CD4-positive, alpha-beta T cell treated with Interleukin-21 for 1 hour (primary cell): ENCODE measurements around the gene C1orf21.
A peak's percentile ranks its signal among the peaks of the same experiment; 100 is the strongest.

Source experiments
- DNase-seq: peaks from one replicate; pipeline ENCODE4 v3.0.0-alpha.2; 2020

Gene C1orf21

GRCh38 chr1:184635347-184635979 lies 248.6 kb downstream of the C1orf21 start:
- no peak for DNase-seq

GRCh38 chr1:184635980-184636431 lies 249.2 kb downstream of the C1orf21 start:
- DNase-seq: no peak

- DNase-seq: no peak
Measured at GRCh38 chr1:184637664-184638240, 250.9 kb downstream of the C1orf21 start.

DNA sequence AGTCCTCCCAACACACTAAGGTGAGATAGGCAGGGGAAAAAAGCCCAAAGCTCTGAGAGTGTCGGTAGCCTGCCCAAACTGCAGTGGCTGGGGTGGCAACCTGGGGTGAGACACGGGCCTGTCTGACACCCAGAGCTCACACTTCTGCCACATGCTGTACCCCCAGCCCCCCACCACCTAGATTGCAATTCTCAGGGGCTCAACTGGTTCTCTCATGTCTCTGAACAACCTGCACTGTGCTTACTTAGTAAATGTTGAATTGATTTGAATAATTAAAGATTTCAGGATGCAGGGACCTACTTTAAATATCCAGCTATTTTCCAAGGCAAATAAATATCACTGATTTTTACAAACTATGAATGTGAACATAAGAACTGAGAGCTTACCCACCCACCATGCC lies 252.4 kb downstream of the C1orf21 start:
- no peak for DNase-seq

- no peak for DNase-seq
Measured at GRCh38 chr1:184640505-184640904, 253.7 kb downstream of the C1orf21 start.

- no peak for DNase-seq
Measured at GRCh38 chr1:184641894-184642293, 255.1 kb downstream of the C1orf21 start.

GRCh38 chr1:184643661-184644060 lies 256.8 kb downstream of the C1orf21 start:
- no peak for DNase-seq

DNA sequence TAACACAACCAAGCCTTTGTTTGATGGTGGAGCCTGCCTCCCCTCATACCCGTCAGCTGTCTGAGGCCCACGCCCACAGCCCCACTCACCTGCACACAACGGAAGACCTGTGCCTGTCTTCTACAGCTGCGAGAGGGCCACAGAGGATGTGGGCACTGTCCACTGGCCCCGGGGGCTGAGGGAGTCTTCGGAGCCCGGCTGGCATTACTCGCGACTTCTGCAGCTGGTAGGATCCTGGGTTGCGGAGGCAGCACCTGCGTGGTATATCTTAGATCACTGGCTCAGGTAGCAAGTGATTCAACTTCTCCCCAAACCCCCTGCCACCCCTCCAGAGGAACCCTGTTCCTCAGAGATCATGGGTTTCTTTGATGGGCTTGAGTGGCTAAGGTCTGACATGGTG lies 257.9 kb downstream of the C1orf21 start:
- DNase-seq: no peak

DNA sequence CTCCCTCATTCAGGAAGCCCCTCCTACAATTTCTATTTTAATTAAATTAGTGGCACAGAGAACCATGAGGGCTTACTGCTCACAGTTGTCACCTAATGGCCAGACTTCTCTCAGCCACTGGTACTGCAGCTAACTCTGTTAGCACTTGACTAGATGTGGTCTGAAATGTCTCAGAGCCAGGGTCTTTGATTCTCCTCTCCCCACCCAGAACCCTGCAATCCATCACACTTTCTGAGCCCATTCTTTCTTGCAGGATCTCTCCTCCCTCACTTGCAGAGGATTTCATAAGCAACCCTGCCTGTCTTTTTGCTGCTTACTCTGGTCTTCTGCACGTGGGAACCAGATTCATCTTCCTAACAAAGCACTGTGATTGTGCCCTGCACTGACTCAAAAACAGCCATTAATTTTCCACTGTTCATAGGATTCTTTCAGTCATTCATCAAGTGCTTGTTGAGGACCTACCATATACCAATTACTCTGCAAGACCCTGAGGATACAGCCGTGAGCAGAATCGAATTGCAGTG lies 259.4 kb downstream of the C1orf21 start:
- no peak for DNase-seq

DNA sequence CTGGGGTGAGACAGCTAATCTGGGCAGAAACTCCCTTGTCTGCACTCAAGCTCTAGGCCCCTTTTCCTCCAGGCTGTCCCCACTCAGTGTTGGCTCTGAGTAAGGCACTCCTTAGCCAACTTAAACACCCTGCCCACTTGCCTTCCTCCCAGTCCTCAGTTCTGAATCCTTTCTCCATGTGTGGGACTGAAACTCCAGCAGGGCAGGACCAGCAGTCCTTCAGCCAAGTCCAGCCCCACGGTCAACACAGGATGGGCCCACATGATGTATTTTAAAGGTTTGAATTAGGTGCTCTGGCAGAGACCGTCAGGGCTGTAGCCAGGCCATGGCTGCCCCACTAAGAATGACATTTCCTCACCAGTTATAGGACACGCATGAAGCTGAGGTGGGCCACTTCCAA lies 260.0 kb downstream of the C1orf21 start:
- DNase-seq: no peak

DNA sequence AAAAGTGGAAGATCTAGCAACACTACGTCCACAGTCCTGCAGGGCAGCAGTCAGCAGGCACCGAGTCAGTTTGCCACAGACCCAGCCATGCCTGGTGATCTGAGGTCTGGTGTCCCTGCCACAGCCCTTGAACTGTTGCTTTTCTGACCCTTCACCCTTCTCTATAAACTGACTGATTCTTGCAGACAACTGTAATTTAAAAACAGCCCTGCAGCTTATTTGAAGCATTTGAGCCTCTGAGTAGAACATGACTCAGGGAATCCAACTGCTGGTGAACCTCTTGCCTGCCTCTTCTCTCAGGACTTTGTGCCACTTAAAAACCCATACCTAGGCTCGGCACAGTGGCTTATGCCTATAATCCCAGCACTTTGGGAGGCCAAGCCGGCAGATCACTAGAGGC lies 260.6 kb downstream of the C1orf21 start:
- DNase-seq: no peak

- no peak for DNase-seq
Measured at GRCh38 chr1:184648160-184648855, 261.5 kb downstream of the C1orf21 start.

- DNase-seq: no peak
Measured at GRCh38 chr1:184648856-184649201, 262.0 kb downstream of the C1orf21 start.

GRCh38 chr1:184649451-184649888 lies 262.6 kb downstream of the C1orf21 start:
- no peak for DNase-seq

- DNase-seq: no peak
Measured at GRCh38 chr1:184650177-184650866, 263.5 kb downstream of the C1orf21 start.

- DNase-seq: no peak
Measured at GRCh38 chr1:184655185-184655584, 268.4 kb downstream of the C1orf21 start.

DNA sequence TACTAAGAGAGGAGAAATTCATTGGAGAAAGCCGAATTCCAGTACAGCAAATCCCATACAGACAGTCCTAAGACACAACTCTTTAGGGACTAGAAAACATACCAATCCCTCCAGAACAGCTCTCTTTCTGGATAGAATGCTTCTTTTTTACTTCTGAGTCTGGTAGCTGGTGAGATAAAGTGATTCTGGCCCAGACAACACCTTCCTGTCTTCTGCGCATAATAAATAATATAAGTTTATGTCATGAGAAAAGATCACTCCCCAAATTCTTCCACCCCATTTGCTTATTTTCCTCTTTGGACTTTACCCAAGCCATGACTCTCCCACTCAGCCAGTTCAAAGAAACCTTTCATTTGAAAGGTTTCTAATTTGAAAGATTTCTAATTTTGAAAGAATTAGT lies 269.4 kb downstream of the C1orf21 start:
- no peak for DNase-seq

DNA sequence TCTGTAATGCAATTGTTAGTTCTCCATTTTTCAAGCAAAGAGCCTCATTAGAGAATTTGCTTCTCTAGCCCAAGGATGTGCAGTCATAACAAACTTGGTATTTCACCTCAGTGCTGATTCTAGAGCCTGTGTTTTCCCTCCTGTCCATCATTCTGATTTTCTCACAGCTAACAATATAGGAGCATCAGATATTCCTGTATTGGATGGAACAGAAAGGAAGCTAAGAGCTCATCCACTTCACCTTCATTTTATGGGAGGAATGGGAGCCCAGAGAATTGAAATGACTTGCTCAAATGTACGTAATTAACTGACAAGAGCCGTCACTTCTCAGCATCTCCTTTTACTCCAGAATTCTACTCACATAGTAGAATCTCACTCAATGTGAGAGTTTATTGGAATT lies 271.2 kb downstream of the C1orf21 start:
- no peak for DNase-seq

DNA sequence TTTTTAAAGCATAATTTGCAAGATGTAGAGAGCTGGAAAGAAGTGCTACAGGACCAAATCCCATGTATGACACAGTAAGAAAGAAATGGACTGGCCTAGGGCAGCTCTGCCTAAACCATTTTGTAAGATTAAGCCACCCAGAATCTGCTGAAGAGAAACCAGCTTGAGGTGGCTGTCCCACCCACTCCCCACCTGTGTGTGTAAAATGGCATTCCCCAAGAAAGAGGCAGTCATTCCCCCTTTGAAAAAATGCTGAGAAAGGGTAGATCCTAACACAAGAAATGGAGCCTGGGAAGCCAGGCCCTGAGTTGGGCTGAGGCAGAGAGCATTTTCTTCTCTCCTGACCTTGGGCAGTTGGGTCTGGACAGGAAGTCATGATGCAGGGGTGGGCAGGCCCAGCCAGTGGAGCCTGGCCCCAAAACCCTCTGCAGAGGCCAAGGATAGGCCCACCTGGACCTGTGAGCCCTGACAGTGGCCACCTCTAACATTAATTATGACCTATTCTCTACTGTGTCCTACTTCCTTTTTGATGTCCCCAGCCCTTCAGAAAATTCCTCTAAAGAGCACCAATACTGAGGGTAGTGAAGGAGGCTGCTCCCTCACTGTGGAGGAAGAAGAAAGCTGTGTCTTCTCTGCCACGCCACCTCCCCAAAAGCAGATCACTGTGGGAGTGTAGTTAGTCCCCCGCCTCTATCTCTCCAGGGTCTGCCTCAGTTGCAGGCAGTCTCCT lies 273.8 kb downstream of the C1orf21 start:
- no peak for DNase-seq

GRCh38 chr1:184661801-184662200 lies 275.0 kb downstream of the C1orf21 start:
- no peak for DNase-seq

- peak; percentile 28 for DNase-seq
Measured at GRCh38 chr1:184664042-184664660, 277.3 kb downstream of the C1orf21 start.

DNA sequence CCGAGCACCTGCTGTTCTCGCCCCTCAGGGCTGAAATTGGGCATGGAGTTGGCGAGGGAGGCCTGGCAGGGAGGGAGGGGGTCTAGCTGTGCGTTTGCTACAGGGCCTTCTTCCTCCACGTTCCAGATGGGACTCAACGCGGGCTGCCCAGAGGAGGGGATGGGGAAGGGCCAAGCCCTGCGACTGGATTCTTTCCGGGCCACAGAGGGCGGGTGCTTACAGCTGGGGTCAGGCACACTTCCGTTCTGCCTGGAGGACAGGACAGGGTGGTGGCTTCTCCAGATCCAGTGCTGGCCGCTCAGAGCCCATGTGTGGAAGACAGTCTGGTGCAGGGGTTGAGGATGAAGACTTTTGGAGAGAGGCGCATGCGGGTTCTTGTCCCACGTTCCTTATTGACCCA lies 277.8 kb downstream of the C1orf21 start:
- DNase-seq: no peak
